Endometrial microvascular endothelial cells (primary cell): ENCODE measurements around the gene COLGALT1. TPM values are rescaled to one million over a fixed set of nuclear protein-coding genes. Genes with fewer than 3 reads are reported as not detected.

Source experiments
- total RNA-seq: library from RNA; depleted of rRNA; stranded (reverse); fragments of >200 nt; gene quantifications from one replicate; pipeline ENCODE4 v1.2.3, GENCODE V29; 2015; ENCODE audit errors: inconsistent ontology term

COLGALT1 gene
- total RNA-seq, 1 donor from 2014 or later = 79.4 TPM

Other genes starting within 250 kb of the COLGALT1 start
- 115 TPM for gene MRPL34, start 249.8 kb upstream of the COLGALT1 start, total RNA-seq
- 48.1 TPM for gene DDA1, start 246.1 kb upstream of the COLGALT1 start, total RNA-seq
- 0.84 TPM for gene ANO8, start 220.8 kb upstream of the COLGALT1 start, total RNA-seq
- 36.8 TPM for gene GTPBP3, start 218.1 kb upstream of the COLGALT1 start, total RNA-seq
- 0.46 TPM for gene PLVAP, start 178.3 kb upstream of the COLGALT1 start, total RNA-seq
- not detected for gene CCDC194, start 161.5 kb upstream of the COLGALT1 start, total RNA-seq
- 306 TPM for gene BST2, start 150.0 kb upstream of the COLGALT1 start, total RNA-seq
- gene MVB12A, start 135.6 kb upstream of the COLGALT1 start, total RNA-seq = 88.0 TPM
- gene TMEM221, start 107.0 kb upstream of the COLGALT1 start, total RNA-seq = not detected
- not detected for gene NXNL1, start 94.7 kb upstream of the COLGALT1 start, total RNA-seq
- gene SLC27A1, start 85.1 kb upstream of the COLGALT1 start, total RNA-seq = 7.5 TPM
- 67.2 TPM for gene PGLS, start 44.0 kb upstream of the COLGALT1 start, total RNA-seq
- 0.09 TPM for gene UNC13A, start 132.7 kb downstream of the COLGALT1 start, total RNA-seq
- gene MAP1S, start 163.8 kb downstream of the COLGALT1 start, total RNA-seq = 33.6 TPM
- gene FCHO1, start 195.8 kb downstream of the COLGALT1 start, total RNA-seq = 3.0 TPM
- not detected for gene B3GNT3, start 239.5 kb downstream of the COLGALT1 start, total RNA-seq